Thoracic aorta (tissue), 2 donors: ENCODE measurements around the gene INSYN2B. TPM values are rescaled to one million over a fixed set of nuclear protein-coding genes. Genes with fewer than 3 reads are reported as not detected.

Experiments used
- ATAC-seq: fragments of 150-250 bp; one replicate; pipeline ENCODE4 v1.8.0; 2017; ENCODE audit warnings: low read depth; ENCODE audit not compliant: insufficient number of reproducible peaks, low FRiP score
- DNase-seq: peaks from one replicate; pipeline ENCODE4 v3.0.0-alpha.2; 2020; ENCODE audit warnings: low spot score
- H3K27ac ChIP-seq, 2 donors: fragments of 200-600 bp; sonication (generic); 1 replicate in 1 of 2; 2 replicates in 1 of 2; pipeline ENCODE4 v1.5.1; 2016; ENCODE audit warnings: mild to moderate bottlenecking in 2 of 2, moderate library complexity in 2 of 2
- H3K27me3 ChIP-seq: fragments of 200-600 bp; sonication (generic); replicated peaks from 2 replicates; pipeline ENCODE4 v1.6.0; 2016; ENCODE audit warnings: mild to moderate bottlenecking; ENCODE audit not compliant: insufficient read depth
- H3K36me3 ChIP-seq: fragments of 200-600 bp; sonication (generic); one replicate; pipeline ENCODE4 v1.5.1; 2016
- H3K4me1 ChIP-seq, 2 donors: fragments of 200-600 bp; sonication (generic); 1 replicate in 1 of 2; 2 replicates in 1 of 2; pipeline versions ENCODE4 v1.5.1 to v1.6.0; 2016; ENCODE audit warnings: low read depth in 2 of 2, mild to moderate bottlenecking in 1 of 2; ENCODE audit not compliant: control insufficient read depth in 1 of 2
- H3K4me3 ChIP-seq: fragments of 200-600 bp; sonication (generic); 2 replicates; pipeline ENCODE4 v1.5.1; 2016; ENCODE audit warnings: mild to moderate bottlenecking
- H3K9me3 ChIP-seq: fragments of 200-600 bp; sonication (generic); 2 replicates; pipeline ENCODE4 v1.5.1; 2016
- total RNA-seq, 2 donors: library from RNA; depleted of rRNA; stranded (reverse); fragments of >200 nt; gene quantifications; one replicate each; pipeline versions ENCODE4 v1.1.0 to v1.2.3, GENCODE V29; 2016
- TF ChIP-seq, protein P1 (sequence below): fragments of 200-600 bp; sonication (generic); IDR thresholded peaks from one replicate; pipeline ENCODE4 v1.5.1; 2019; ENCODE audit warnings: antibody characterized with exemption

Gene INSYN2B
- total RNA-seq, 2 donors from 2014 or later = 1.1 TPM; not detected in 1

DNA sequence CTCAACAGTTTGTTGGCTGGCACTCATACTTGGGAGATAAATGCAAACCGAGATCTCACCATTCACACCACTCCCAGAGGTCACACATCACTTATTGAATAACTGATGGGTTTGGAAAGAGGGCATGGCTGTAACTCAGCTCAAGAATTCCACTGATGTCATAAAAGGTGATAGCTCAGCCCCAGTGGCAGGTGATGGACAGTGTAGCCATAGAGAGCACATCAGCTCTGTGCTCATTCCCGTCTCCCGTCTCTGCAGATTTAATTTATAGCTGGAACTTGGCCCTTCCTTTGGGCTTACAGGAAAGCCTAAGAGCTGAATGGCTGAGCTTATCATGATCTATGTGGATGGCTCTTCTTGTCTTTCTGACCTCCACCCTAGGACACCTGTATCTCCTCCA is 59.8 kb downstream of the INSYN2B start:
- H3K4me3 ChIP-seq = no peak overlapping the region
- no peaks in the 10 kb centered on the region for H3K4me1 ChIP-seq
- no peaks in the 10 kb centered on the region for H3K9me3 ChIP-seq
- ATAC-seq (no peak), DNase-seq (no peak)
- H3K27ac ChIP-seq = no peak overlapping the region
- H3K27me3 ChIP-seq = no peaks in the 10 kb centered on the region
- no peaks in the 10 kb centered on the region for H3K36me3 ChIP-seq
- TF ChIP-seq, protein P1, sequence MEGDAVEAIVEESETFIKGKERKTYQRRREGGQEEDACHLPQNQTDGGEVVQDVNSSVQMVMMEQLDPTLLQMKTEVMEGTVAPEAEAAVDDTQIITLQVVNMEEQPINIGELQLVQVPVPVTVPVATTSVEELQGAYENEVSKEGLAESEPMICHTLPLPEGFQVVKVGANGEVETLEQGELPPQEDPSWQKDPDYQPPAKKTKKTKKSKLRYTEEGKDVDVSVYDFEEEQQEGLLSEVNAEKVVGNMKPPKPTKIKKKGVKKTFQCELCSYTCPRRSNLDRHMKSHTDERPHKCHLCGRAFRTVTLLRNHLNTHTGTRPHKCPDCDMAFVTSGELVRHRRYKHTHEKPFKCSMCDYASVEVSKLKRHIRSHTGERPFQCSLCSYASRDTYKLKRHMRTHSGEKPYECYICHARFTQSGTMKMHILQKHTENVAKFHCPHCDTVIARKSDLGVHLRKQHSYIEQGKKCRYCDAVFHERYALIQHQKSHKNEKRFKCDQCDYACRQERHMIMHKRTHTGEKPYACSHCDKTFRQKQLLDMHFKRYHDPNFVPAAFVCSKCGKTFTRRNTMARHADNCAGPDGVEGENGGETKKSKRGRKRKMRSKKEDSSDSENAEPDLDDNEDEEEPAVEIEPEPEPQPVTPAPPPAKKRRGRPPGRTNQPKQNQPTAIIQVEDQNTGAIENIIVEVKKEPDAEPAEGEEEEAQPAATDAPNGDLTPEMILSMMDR = no peak

GRCh38 chr5:169918228-169918627 is 62.1 kb downstream of the INSYN2B start:
- ATAC-seq = no peak
- H3K9me3 ChIP-seq = no peaks in the 10 kb centered on the region
- no peak overlapping the region for H3K4me3 ChIP-seq
- DNase-seq = no peak
- TF ChIP-seq, protein P1 = no peak
- H3K27me3 ChIP-seq = no peaks in the 10 kb centered on the region
- no peaks in the 10 kb centered on the region for H3K36me3 ChIP-seq
- H3K27ac ChIP-seq = no peak overlapping the region
- H3K4me1 ChIP-seq = no peaks in the 10 kb centered on the region

GRCh38 chr5:169917500-169917899 is 62.8 kb downstream of the INSYN2B start:
- H3K9me3 ChIP-seq = no peaks in the 10 kb centered on the region
- ATAC-seq = no peak

GRCh38 chr5:169914766-169915165 is 65.5 kb downstream of the INSYN2B start:
- Histone ChIP-seq H3K36me3 (no peaks in the 10 kb centered on the region), H3K27me3 (no peaks in the 10 kb centered on the region), H3K4me1 (no peaks in the 10 kb centered on the region), H3K27ac (no peak overlapping the region), H3K9me3 (no peaks in the 10 kb centered on the region), H3K4me3 (no peak overlapping the region)
- no peak for DNase-seq
- ATAC-seq = no peak
- TF ChIP-seq, protein P1 = no peak

More at GRCh38 chr5:169917500-169917899, 62.8 kb downstream of the INSYN2B start:
- TF ChIP-seq, protein P1 = no peak
- Histone ChIP-seq H3K27ac (no peak overlapping the region), H3K27me3 (no peaks in the 10 kb centered on the region), H3K4me3 (no peak overlapping the region), H3K36me3 (no peaks in the 10 kb centered on the region), H3K4me1 (no peaks in the 10 kb centered on the region)
- DNase-seq = no peak

- H3K36me3 ChIP-seq = no peaks in the 10 kb centered on the region
- DNase-seq (no peak), ATAC-seq (no peak)
- H3K9me3 ChIP-seq = no peaks in the 10 kb centered on the region
- TF ChIP-seq, protein P1 = no peak
- no peak overlapping the region for H3K4me3 ChIP-seq
- no peaks in the 10 kb centered on the region for H3K4me1 ChIP-seq
- no peak overlapping the region for H3K27ac ChIP-seq
- no peaks in the 10 kb centered on the region for H3K27me3 ChIP-seq
These were observed 66.8 kb downstream of the INSYN2B start for GRCh38 chr5:169913479-169913878.
